Measurements from ENCODE around the gene MUC22.

GRCh38 chr6:31068669-31069340 is 58.5 kb downstream of the MUC22 start:
- TF ChIP-seq POLR2AphosphoS5 (IDR thresholded peaks at IDR 0.05; ENCODE audit: borderline replicate concordance, low read depth, low read length) (no peak), EZH2 (IDR thresholded peaks at IDR 0.05) (no peak), FOXP2 (optimal IDR thresholded peaks at IDR 0.05; ENCODE audit: control extremely low read depth, extremely low read length, insufficient read depth) (peak; percentile 29)

All from SK-N-MC (cell line).